ENCODE data around the gene PPP1R9A.

PPP1R9A gene

DNA sequence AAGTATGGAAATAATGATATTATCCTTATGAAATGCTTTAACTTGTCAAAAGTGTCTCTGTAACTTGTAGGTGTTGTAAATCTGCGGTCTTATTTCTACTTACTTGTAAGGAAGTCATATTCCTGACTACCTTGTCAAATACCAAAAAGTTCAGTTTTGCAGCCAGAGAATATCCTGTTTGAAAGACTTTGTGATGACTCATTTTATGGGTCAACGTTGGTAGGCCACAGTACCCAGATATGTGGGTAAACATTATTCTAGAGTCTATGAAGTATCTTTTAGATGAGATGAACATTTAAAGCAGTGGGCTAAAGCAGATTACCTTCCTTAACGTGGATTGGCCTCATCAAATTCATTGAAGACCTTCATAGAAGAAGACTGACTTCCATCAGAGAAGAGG, 195.3 kb downstream of the PPP1R9A start:
- peak; percentile 43 for DNase-seq

DNA sequence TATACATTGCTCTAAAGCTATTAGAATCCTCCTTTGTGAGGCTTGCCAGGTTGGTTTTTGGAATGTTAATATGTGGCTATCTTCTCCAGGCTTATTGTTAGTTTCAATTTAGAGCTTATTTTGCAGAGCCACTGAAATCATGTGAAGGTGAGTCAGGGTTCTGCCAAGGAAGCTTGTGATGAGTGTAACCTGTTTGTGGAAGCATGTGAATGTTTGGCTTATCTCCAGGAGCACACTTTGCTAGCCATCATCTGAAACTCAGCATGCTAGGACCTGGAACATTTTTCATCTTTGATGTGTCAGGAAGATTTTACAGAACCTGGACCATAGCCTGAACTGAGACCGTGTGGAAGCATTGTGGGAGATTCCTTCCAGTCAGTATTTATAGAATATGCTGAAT, 197.3 kb downstream of the PPP1R9A start:
- peak; percentile 60 for DNase-seq

DNA sequence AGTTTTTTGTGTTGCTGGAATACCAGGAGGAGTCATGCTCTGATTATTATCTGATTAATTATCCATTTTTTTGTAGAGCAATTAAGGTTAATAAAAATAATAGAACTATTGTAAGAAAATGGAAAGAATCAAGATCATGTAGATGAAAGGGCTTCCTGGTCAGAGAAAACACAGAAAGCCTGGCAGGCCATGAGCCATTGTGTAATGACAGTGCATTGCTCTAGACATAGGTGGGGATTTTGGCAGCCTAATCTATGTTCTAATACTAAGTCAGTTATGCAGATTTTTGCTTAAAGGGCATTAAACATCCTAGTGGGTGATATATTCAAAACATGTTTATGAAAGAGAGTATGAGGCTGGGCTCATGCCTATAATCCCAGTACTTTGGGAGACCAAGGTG, 198.2 kb downstream of the PPP1R9A start:
- no peak for DNase-seq

DNA sequence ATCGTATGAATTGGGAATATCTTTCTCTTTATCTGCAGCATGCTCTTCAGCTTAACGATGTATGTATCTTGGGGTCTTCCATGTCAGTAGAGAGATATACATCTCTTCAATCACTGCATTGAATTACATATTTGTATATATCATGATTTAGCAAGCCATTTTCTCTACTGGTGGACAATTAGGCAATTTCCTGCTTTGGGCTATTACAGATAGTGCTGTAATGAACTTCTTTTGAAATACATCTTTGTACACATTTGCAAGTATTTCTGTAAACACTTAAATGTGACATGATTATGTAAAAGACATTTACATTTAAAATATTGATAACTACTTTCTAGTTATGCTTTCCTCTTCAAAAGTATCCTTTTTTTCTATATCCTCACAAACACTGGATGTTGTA, 199.0 kb downstream of the PPP1R9A start:
- no peak for DNase-seq

DNA sequence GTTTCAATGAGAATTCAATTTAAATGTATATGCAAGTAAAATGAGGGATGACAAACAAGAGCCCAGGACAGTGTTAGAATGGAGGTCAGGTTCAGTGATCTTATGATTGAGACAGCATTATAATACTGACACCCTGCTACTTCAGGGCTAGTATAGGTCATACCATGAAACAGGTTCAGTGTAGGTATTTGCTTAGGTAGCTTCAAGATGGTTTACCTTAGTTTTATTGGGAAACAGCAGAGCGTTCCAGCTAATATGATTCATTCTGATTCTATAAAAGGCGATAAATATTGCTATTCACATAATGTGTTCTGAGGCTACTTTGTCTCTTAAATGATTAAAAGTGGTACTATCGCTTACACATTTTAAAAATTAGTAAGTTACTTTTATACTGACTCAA, 203.3 kb downstream of the PPP1R9A start:
- DNase-seq = no peak

DNA sequence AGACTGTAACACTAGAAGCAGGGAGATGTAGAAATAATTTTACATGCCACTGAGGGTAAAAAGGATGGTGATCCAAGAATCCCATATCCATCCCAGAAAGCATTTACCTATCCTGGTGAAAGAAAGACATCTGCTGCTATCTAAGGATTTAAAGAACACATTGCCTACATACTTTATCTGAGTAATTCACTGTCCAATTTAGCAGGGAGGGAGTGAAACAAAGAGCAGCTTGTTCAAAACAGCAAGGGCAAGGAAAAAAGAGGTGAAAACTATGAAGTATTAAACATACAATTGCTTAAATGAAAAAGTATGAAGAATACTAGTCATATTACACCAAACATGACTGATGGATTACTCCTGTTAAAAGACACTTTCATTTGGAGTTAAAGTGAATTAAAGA, 206.2 kb downstream of the PPP1R9A start:
- DNase-seq = no peak

DNA sequence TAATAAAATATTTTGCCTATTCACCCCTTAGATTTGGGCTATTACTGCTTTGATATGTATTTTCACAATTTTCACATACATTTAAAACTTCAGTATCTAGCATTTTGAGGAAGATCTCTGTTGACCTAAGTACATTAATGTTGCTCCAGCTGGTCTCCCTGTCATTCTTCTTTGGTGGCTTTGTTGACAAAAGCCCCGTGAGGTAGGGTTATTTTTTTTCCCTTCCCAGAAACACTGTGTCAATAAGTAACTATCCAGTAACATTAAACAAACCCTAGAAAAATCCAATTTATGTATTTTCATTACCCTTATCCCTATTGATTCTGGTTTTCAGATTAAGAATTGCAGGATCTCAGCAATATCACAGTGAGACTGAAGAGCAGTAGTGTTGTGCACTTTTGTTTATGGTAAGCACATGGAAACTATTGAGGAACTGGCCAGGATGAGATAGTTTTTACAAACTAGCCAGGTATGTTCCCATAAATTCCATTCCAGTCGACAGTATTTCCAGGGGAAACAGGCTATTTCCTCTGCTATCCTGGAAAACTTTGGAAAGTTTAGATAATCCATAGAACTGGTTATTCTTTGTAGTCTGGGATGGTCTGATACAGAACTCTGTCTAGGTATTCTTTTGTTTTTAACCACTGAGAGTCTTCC, 218.8 kb downstream of the PPP1R9A start:
- peak; percentile 67 for DNase-seq

DNA sequence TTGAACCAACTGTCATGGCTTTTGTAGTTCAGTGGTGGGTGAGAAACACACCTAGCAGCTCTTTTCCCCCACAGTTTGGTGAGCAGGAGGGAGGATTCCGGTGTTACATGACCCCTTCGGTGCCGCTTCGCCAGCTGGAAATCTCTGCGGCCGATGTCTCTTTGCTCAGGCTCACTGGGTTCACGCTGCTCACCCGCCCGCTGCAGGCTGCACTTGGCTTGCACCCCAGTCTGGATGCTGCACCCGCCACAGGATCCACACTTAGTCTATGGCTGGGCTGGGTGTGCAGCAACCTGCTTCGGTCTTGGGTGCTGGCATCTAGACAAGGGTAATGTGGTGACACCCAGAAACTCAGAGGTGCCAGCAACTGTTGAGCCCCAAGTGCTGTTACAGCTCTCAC, 225.1 kb downstream of the PPP1R9A start:
- no peak for DNase-seq

DNA sequence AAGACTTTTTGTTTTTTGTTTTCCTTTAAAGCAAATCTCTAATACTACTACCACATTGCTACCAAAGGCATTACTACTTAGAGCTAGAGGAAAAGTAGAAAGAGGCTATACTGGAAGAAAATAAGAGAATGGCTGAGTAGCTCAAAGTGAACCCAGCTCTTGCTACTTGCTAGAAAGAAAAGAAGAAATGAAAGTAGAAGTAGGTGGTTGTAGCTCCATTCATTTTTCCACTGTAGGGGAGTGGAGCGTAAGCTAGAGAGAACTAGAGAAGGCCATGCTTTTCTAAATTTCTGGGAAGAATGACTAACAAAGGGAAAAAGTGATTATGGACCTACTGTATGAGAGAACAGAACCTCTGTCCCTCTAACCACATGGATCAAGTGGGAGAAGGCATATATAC, 232.5 kb downstream of the PPP1R9A start:
- no peak for DNase-seq

DNA sequence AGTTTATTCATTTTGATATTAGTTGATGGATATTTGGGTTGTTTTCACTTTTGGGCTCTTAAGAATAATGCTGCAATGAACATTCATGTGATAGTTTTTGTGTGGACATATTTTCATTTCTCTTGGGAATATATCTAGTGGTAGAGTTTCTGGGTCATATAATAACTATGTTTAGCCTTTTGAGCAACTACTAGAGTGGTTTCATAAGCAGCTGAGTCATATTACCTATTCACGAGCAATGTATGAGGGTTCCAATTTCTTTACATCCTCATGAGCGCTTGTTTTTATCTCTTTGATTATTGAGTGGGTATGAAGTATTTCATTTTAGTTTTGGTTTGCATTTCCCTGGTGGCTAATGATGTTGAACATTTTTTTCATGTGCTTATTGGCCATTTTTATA, 234.4 kb downstream of the PPP1R9A start:
- DNase-seq = peak; percentile 21

DNA sequence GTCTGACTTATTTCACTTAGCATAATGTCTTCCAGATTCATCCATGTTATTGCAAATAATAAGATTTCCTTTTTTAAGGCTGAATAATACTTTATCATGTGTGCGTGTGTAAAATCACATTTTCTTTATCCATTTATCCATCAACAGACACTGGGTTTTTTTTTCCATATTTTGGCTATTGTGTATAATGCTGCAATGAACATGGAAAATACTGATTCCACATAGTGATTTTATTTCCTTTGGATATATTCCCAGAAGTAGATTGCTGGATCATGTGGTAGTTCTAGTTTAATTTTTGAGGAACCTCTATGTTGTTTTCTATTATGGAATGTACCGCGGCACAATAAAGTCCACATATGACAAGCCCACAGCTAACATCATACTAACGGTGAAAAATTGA, 236.9 kb downstream of the PPP1R9A start:
- DNase-seq = no peak

DNA sequence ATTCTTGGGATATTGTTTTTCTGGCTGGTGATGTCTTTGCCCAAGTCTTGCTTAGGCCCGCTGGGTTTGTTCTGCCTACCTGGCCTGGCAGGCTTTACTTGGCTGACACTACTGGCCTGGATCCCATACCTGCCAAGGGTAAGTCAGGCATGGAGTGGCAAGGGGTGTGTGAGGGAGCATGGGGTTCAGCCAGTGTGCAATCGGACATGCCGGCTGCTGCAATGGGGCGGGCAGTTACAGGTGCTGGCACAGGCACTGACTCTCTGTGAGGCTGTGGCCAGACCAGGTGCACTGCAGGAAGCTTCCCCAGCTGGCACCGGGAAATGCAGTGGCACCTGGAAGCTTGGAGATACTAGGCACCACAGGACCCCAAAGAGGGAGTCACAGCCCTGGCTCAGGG, 248.6 kb downstream of the PPP1R9A start:
- DNase-seq = no peak

DNA sequence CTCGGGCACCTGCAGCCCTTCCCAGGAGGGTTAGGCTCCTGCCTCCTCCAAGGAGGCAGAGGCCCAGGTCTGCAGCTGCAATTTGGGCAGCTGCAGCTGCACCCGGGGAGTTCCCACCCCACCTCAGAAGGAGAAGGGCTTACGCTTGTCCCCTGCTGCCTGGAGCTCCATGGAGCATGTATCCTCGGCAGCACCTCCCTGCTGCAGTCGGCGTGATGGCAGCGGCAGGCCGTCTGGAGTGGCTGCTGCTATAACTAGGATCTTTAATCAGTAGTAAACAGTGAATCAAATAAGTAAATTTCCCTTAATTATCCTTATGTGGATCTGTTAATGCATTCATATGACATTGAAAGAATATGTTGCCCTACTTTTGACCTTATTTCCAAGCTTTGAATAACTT, 250.0 kb downstream of the PPP1R9A start:
- no peak for DNase-seq

DNA sequence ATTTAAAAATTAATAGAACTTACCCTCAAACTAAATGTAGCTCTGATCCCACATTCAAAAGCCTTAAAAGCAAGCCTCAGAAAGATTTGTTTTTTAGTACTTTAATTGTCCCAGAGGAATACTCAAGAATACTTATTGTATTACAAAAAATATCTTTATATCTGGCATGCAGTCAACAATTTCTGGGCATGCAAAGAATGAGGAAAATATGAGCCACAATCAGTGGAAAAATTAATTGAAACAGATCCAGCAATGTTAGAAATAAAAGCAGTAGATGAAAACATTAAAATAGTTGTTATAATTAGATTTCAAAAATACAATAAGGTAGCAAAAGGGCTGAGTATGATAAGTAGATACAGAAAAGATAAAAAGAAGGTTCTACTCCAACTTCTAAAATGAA, 262.3 kb downstream of the PPP1R9A start:
- DNase-seq = no peak

DNA sequence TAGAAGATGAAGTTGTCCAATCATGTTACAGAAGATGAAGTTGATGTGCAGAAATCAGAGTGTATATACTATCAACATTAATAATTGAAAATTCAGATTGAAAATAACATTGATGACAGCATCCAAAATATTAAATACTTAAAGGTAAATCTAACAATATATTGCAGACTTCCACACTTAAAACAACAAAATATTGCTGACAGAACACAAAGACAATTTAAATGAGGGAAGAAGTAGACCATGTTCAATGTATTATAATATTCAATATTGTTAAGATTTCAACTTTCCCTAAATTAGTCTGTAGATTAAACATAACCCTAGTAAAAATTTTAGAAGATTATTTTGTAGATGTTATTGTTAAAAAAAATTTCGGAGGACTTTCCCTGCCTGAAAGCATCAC, 265.0 kb downstream of the PPP1R9A start:
- DNase-seq = no peak

DNA sequence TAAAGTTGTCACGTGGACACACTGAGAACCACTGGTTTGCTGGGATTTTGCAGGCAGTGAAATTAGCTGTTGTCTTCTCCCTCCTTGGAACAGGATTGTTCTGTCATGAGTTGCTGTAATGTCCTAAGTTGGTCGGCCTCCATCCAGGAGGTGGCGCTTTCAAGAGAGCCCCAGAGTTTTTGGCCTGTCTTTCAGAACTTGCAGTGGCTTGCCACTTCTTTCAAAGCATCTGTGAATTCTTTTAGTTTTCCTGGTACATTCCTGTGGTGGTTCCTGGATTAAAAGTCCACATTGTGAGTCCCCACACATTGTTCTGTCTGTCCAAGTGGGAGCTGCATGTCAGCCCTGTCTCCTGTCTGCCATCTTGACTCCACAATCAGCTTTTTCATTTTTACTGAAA, 283.1 kb downstream of the PPP1R9A start:
- DNase-seq = no peak

DNA sequence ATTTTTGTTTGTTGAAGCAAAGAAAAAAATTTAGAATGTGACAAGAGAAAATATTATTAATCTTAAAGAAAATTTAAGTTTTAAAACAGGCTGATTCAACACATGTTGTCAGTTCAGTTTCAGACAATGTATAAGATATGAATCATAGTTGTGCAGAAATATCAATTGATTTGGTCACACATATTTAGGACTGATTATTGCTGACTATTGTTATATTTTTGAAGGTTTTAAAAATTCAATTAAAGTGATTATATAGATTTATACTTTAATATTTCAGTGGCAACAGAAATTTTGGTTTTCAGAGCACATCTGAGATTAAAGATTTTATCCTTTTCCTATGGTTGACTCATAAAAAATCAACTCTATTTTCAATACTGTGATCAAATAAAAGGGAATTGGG, 284.4 kb downstream of the PPP1R9A start:
- no peak for DNase-seq

DNA sequence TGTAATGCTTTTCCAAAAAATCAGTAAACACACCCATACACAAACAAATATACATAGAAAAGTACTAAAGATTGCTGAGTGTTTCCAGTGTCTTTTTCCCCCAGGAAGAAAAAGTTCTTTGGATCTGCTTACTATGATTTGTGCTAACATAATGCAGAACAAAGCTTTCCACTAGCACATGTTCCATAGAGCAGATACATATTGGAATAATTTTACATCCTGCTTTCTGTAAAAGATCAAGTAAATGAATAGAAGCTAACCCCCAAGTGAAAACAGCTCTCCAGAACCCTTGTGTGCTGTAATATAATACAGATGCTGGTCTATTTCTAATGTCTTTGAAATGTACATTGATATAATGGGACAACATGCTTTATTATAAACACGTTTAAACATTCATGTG, 291.5 kb downstream of the PPP1R9A start:
- DNase-seq = no peak

DNA sequence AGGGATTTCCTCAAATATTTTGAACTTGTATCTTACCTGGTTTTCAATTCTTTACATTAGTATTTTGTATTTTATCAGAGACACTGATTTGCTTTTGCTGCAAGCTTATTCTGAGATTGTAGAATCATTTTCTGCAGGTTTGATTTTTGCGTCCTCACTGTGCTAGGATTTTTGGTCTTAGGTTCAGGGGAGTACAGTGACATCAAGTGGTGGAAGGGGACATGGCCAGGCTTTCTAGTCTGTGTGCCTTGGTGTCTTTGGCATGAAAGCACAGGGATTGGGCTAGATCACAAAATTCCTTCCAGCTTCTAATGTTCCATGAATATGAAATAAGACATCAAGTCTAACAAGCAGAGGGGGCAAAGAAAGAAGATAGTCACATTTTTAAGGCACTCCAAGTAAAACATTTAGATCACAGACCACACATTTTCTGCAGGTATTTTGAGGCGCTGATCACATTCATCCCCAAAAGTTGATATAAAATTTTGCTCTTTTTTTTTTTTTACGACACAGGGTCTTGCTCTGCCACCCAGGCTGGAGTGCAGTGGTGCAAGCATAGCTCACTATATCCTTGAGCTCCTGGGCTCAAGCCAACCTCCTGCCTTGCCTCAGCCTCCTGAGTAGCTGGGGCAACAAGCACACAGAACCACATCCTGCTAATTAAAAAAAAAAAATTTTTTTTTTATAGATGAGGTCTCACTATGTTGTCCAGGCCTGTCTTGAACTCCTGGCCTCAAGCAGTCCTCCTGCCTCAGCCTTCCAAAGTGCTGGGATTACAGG, 292.6 kb downstream of the PPP1R9A start:
- DNase-seq = peak; percentile 80

DNA sequence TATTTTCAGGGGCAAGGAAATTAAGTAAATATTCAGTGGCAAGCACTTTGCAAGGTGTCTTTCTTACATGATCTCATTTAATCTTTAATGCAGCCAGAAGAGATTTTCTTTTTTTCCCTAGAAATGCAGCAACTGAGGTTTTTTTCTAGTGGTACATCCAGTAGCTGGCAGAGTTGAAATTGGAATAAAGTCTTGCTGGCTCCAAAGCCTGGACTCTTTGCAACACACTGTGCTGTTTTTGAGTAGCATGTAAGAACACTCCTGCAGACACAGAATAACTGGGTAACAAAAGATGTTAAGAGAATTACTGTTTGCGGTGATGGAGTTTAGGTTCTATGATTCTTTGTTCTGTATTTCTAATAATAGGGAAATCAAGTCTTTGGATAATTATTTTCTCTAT, 293.3 kb downstream of the PPP1R9A start:
- DNase-seq = no peak

DNA sequence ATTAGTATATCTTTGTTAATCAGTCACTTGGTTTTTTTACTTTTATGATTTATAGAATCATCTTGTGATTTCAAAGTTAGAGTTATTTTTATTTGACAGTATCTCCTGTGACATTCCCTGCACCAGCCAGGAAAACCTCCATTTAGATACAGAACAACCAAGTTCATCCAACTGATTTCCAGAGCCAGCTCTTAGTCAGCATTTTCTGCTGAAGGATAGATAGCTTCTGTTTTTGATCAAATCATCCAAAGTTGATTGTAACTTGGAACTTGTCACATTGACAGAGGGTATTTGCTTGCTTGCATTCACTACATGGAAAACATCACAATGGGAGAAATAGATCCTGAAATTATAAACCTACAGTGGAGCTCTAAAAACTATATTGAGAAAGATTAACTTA, 294.3 kb downstream of the PPP1R9A start:
- DNase-seq = no peak

DNA sequence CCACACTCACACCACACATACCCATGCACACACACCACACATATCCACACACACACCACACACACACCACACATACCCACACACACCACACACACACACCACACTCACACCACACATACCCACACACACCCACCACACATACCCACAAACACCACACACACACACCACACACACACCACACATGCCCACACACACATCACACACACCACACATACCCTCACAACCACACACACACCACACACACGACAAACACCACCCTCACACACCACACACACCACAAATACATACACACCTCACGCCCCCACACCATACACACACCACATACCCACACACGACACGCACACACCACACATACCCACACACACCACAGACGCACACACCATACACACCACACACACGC, 297.2 kb downstream of the PPP1R9A start:
- no peak for DNase-seq

DNA sequence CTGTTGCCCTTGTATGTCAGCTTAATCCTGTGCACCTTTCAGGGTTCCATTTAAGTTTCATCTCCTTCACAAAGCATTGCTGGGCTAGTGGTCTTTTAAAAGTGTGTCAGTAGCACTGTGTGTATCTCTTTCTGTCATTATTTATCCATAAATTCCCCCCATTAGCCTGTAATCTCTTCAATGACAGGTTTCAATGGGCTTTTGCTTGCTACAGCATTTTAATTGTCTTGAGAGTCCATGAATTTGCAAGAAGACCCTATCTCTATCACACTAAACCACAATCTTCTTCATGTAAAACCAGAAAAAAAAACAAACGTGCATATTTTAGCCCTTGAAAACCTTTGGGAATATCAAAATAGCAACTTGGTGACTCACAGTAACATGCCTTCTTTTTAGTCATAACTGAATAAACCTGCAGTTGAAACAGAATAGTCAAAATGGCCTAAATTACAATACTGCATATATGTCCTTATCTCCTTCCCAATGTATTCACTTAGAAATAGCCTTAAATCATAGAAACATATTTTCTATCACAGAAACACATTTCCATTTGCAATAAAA, 298.4 kb downstream of the PPP1R9A start:
- DNase-seq = no peak

DNA sequence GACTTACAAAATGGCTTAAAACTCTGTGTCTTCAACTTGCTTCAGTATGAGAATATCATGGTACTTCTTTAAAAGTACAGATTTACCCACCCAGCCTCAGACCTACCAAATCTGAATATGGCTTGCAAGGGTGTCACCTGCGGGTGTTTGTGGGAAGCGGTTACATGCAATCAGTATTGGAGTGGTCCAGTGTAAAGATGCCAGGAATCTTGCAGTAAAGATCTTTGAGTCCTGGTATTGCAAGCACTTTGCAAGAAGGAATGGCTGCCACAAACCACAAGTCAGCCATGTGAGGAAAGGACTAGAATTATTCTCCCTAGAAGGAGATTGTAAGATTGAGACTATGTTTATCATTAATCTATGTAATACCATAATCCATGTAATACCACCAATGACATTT, 301.9 kb downstream of the PPP1R9A start:
- DNase-seq = no peak

DNA sequence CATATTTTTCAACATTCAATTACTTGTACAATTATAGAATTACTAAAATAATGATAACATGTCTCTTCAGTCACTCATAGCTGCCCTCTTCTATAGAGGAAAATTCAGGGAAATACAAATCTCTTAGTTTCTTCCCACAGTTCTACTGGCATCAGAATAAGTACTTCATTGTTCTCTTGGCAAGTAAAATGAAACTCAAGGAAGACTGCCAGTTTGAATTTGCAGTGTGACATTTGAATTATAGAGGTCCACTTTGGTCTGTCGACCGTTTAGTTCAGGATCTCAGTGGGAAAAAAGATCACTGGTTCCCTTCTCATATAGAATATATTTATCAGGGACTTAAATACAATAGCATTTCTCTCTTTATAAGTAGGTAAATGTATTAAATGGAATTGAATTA, 302.4 kb downstream of the PPP1R9A start:
- no peak for DNase-seq

Measured in DMS53 (cell line).